Parathyroid adenoma (tissue), 2 donors: ENCODE results near the gene DPM3.
A peak's percentile ranks its signal among the peaks of the same experiment; 100 is the strongest.
"Not testable (repeated sequence)": the region's sequence is repeated elsewhere in the genome, so short reads cannot be mapped to it uniquely, and the experiment has no call there.

Experiments
- H2AFZ ChIP-seq: fragments of 300-600 bp; sonication (generic); one replicate; pipeline ENCODE4 v1.7.0; 2017; ENCODE audit warnings: antibody characterized with exemption, mild to moderate bottlenecking
- H3K27ac ChIP-seq: fragments of 300-600 bp; sonication (generic); one replicate; pipeline ENCODE4 v1.7.0; 2017
- H3K27me3 ChIP-seq: fragments of 300-600 bp; sonication (generic); one replicate; pipeline ENCODE4 v1.7.0; 2017; ENCODE audit warnings: low read length; ENCODE audit not compliant: control insufficient read depth, insufficient read depth
- H3K36me3 ChIP-seq: fragments of 300-600 bp; sonication (generic); one replicate; pipeline ENCODE4 v1.7.0; 2017; ENCODE audit warnings: low read length; ENCODE audit not compliant: control insufficient read depth, insufficient read depth
- H3K4me1 ChIP-seq: fragments of 300-600 bp; sonication (generic); one replicate; pipeline ENCODE4 v1.7.0; 2017; ENCODE audit warnings: control low read depth
- H3K4me2 ChIP-seq: fragments of 300-600 bp; sonication (generic); one replicate; pipeline ENCODE4 v1.7.0; 2017; ENCODE audit warnings: low read length
- H3K4me3 ChIP-seq: fragments of 300-600 bp; sonication (generic); one replicate; pipeline ENCODE4 v1.7.0; 2017; ENCODE audit warnings: low read depth, low read length
- H3K79me2 ChIP-seq: fragments of 300-600 bp; sonication (generic); one replicate; pipeline ENCODE4 v1.7.0; 2017; ENCODE audit warnings: control low read depth
- H3K9ac ChIP-seq: fragments of 300-600 bp; sonication (generic); one replicate; pipeline ENCODE4 v1.7.0; 2017; ENCODE audit warnings: mild to moderate bottlenecking
- H3K9me3 ChIP-seq: fragments of 300-600 bp; sonication (generic); one replicate; pipeline ENCODE4 v1.7.0; 2017; ENCODE audit warnings: low read length; ENCODE audit not compliant: control insufficient read depth
- CTCF ChIP-seq: fragments of 300-600 bp; sonication (generic); IDR thresholded peaks from one replicate; pipeline ENCODE4 v1.7.0; 2017; ENCODE audit warnings: antibody characterized with exemption, mild to moderate bottlenecking
- donor health status: primary hyperparathyroidism.

The DPM3 gene

GRCh38 chr1:155169541-155169940 is 29.2 kb upstream of the DPM3 start:
- no peaks in the 10 kb centered on the region for H3K36me3 ChIP-seq
- H3K79me2 ChIP-seq, result no peaks in the 10 kb centered on the region
- no peak overlapping the region for H3K27ac ChIP-seq
- no peak overlapping the region for H3K9ac ChIP-seq
- no peak overlapping the region for H3K4me3 ChIP-seq
- no peaks in the 10 kb centered on the region for H3K4me1 ChIP-seq
- H3K4me2 ChIP-seq, result no peak overlapping the region
- H3K9me3 ChIP-seq, result no peaks in the 10 kb centered on the region
- no peaks in the 10 kb centered on the region for H3K27me3 ChIP-seq
- no peak for TF ChIP-seq CTCF
- no peak overlapping the region for H2AFZ ChIP-seq

GRCh38 chr1:155168456-155169210 is 28.3 kb upstream of the DPM3 start:
- no peaks in the 10 kb centered on the region for H3K36me3 ChIP-seq
- TF ChIP-seq CTCF, result no peak
- H3K4me2 ChIP-seq, result no peak overlapping the region
- no peak overlapping the region for H2AFZ ChIP-seq
- H3K9me3 ChIP-seq, result no peaks in the 10 kb centered on the region
- no peak overlapping the region for H3K4me3 ChIP-seq
- H3K4me1 ChIP-seq, result no peaks in the 10 kb centered on the region
- H3K27ac ChIP-seq, result no peak overlapping the region
- no peak overlapping the region for H3K9ac ChIP-seq
- H3K27me3 ChIP-seq, result no peaks in the 10 kb centered on the region
- H3K79me2 ChIP-seq, result no peaks in the 10 kb centered on the region

- H3K9ac ChIP-seq, H2AFZ ChIP-seq, H3K9me3 ChIP-seq, H3K4me3 ChIP-seq, H3K27ac ChIP-seq, H3K79me2 ChIP-seq, H3K4me2 ChIP-seq, H3K27me3 ChIP-seq, H3K4me1 ChIP-seq, H3K36me3 ChIP-seq: not testable (repeated sequence)
These were observed 27.7 kb upstream of the DPM3 start for GRCh38 chr1:155168105-155168445.

GRCh38 chr1:155167166-155168104 is 27.1 kb upstream of the DPM3 start:
- peak; percentile 77 for TF ChIP-seq CTCF
- no peaks in the 10 kb centered on the region for H3K9me3 ChIP-seq
- H3K27ac ChIP-seq, result peak overlapping the region; percentile 16
- no peaks in the 10 kb centered on the region for H3K27me3 ChIP-seq
- H3K36me3 ChIP-seq, result no peaks in the 10 kb centered on the region
- no peaks in the 10 kb centered on the region for H3K79me2 ChIP-seq
- H3K4me3 ChIP-seq, result no peak overlapping the region
- H3K4me1 ChIP-seq, result no peaks in the 10 kb centered on the region
- peak overlapping the region; percentile 1 for H3K4me2 ChIP-seq
- H3K9ac ChIP-seq, result no peak overlapping the region
- peak overlapping the region; percentile 13 for H2AFZ ChIP-seq

GRCh38 chr1:155166471-155167165 is 26.3 kb upstream of the DPM3 start:
- Histone ChIP-seq H3K4me3 (no peak overlapping the region), H3K4me2 (peak overlapping the region; percentile 1), H3K36me3 (no peaks in the 10 kb centered on the region), H3K4me1 (no peaks in the 10 kb centered on the region), H2AFZ (no peak overlapping the region), H3K9ac (no peak overlapping the region), H3K79me2 (no peaks in the 10 kb centered on the region), H3K27me3 (no peaks in the 10 kb centered on the region), H3K9me3 (no peaks in the 10 kb centered on the region), H3K27ac (peak overlapping the region; percentile 24)
- no peak for TF ChIP-seq CTCF
